Stimulated activated CD8-positive, alpha-beta memory T cell treated with anti-CD3 and anti-CD28 coated beads, Interleukin-7, amount 100 ng/mL, for 1 hour (primary cell): ENCODE data around the gene MLC1.

Experiments
- DNase-seq, 2 donors: peaks; one replicate each; pipeline ENCODE4 v3.0.0-alpha.2; 2020; ENCODE audit warnings: low read depth in 2 of 2

The MLC1 gene

GRCh38 chr22:50035976-50036724, 49.1 kb downstream of the MLC1 start:
- no peak for DNase-seq

DNA sequence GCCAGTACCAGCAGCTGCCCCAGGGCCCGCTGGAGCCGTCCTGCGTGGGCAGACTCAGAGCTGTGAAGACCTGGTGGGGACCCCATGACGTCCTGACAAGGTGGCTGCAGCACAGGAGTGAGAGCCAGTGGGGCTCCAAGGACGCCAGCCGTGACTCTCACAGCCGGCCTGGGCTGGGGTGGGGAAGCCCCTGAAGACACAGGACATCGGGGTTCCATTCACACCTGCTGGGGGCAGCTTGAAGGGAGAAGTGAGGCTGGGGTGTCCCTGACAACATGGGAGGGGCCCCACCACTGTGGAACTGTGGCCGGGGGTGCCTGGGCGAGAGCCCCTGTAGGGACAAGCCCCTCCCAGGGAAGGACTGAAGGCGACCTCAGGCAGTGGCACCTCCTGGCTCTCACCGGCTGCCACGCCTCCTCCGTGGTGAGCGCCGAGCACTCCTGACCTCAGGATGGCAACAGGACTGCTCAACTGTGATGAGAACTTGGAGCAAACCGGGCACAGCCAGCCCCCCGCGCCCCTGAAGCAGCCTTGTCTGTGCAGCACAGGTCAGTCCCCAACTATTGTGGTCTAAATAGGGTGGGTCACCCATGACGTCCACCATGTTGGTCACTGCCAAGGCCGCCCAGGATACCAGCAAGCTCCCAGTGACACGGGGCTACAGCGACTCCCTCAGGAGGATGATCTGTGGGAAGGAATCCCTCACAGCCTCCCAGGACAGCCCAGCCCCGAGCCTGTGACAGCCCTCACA, 49.9 kb downstream of the MLC1 start:
- DNase-seq = no peak

- DNase-seq = no peak
These were observed 50.8 kb downstream of the MLC1 start for GRCh38 chr22:50034126-50035081.

- DNase-seq = no peak
These were observed 52.2 kb downstream of the MLC1 start for GRCh38 chr22:50032941-50033601.

- DNase-seq = no peak
These were observed 52.9 kb downstream of the MLC1 start for GRCh38 chr22:50032109-50032871.

GRCh38 chr22:50031189-50032091, 53.8 kb downstream of the MLC1 start:
- no peak for DNase-seq

GRCh38 chr22:50030297-50031188, 54.7 kb downstream of the MLC1 start:
- DNase-seq = peak; percentile 60 to 67

DNA sequence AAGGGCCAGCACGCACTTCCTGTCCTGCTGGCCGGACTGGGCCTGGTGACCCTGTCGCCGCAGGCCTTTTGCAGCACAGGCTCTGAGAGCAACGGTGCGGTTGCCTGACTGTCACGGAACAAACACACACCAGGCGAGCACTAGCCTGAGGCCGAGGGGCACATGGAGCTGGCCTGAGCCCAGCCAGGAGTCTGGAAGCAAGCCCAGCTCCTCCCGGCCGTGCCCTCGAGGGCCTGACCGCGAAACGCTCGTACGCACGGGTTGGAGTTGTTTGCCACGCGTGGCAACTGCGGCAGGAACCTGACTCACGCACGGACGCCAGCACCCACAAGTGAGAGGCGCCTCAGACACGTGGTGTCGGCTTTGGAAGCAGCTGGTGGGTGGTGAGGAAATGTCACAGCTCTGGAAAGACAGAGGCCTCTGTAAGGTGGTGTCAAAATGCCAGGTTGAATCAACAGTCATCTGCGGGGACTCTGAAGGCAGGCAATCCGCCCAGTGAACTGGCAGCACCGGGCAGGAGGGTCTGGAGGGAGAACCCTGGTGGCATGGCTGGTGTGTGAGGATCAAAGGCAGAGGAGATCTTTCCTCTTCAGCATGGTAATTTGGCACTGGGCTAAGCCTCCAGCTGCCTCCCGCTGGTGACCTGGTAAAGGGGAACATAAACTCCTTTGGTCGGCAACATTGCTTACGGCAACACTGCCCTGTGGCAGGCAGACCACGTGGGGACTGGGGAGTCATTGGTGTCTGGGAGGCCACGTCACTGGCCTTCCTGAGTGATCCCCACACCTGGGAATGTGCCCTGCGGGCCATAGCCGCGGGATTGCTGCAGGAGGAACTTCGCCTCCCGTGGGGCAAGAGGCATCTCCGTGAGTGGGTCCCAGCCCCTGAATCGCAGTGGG, 57.3 kb downstream of the MLC1 start:
- DNase-seq = no peak

- no peak for DNase-seq
These were observed 59.2 kb downstream of the MLC1 start for GRCh38 chr22:50025993-50026392.

DNA sequence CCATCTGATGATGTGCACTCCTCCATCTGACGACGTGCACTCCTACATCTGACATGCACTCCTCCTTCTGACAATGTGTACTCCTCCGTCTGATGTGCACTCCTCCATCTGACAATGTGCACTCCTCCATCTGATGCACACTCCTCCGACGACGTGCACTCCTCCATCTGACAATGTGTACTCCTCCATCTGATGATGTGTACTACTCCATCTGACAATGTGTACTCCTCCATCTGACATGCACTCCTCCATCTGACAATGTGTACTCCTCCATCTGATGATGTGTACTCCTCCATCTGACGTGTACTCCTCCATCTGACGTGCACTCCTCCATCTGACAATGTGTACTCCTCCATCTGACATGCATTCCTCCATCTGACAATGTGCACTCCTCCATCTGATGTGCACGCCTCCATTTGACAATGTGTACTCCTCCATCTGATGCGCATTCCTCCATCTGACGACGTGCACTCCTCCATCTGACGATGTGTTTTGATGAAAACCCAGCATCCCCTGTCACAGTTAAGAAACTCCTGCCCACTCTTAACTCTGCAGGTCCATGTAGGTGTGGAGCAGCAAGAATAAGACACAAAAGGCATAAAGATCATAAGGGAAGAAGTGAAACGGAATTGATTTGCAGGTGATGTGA, 62.9 kb downstream of the MLC1 start:
- DNase-seq = no peak

DNA sequence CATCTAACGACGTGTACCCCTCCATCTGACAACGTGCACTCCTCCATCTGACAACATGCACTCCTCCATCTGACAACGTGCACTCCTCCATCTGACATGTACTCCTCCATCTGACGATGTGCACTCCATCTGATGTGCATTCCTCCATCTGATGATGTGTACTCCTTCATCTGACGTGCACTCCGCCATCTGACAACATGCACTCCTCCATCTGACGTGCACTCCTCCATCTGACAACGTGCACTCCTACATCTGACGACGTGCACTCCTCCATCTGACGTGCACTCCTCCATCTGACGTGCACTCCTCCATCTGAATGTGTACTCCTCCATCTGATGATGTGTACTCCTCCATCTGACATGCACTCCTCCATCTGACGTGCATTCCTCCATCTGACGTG, 64.6 kb downstream of the MLC1 start:
- no peak for DNase-seq

DNA sequence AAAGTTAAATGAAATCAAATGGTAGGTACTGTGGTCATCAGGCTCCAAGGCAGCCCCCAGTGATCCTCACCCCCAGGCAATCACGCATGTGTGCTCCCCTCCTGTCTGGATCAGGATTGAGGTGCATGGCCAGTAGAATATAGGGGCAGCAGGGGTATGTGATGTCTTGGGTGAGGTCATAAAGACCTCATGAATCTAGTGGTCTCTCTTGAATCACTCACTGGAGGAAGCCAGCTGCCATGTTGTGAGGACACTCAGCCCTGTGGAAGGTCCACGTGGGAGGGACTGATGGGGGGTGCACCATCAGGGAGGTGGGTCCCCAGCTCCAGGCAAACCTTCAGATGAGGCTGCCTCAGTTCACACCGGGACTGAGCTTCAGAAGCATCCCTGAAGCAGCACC, 65.9 kb downstream of the MLC1 start:
- no peak for DNase-seq

GRCh38 chr22:50018608-50019285, 66.5 kb downstream of the MLC1 start:
- DNase-seq = no peak

DNA sequence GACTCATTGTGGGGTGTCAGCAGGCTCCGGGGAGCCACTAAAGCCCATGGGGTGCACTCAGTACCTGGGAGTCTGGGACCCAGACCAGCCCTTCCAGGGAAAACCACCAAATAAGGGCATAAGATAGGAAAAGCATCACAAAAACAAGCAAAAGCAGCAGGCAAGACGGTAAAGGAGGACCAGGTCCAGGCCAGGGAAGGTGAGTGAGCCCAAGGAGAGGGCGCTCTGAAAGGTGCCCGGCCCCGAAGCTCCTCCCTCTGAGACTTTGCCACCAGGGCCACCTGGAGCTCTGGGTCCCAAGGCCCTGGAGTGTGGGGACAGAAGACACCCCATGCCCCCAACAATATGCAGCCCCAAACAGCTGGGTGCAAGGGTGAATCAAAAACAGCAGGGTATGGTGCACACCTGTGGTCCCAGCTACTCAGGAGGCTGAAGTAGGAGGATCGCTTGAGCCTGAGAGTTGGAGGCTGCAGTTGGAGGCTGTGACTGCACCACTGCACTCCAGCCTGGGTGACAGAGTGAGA, 67.5 kb downstream of the MLC1 start:
- DNase-seq = no peak

GRCh38 chr22:50016988-50017700, 68.1 kb downstream of the MLC1 start:
- no peak for DNase-seq
